Retinal pigment epithelial cell (primary cell): ENCODE data around the gene H2BK1.

Experiments
- DNase-seq: peaks from one replicate; pipeline ENCODE4 v3.0.0-alpha.2; 2010; ENCODE audit warnings: low read depth
- H3K4me3 ChIP-seq: 2 replicates; pipeline ENCODE4 v1.5.1; 2011; ENCODE audit warnings: mild to moderate bottlenecking, low read length, control low read depth, moderate library complexity
- CTCF ChIP-seq: conservative IDR thresholded peaks from 2 replicates; pipeline ENCODE4 v1.5.1; 2011; ENCODE audit warnings: low read depth, low read length, control low read depth, inconsistent platforms

Gene H2BK1

GRCh38 chr7:151210087-151210854, at the start of gene H2BK1:
Gene H2BK1 (minus strand): TSS chr7:151210488. CDS start chr7:151210318, 170 bp downstream.
- DNase-seq: no peak
- no peak for TF ChIP-seq CTCF
- H3K4me3 ChIP-seq: no peak within 1 kb of the TSS

GRCh38 chr7:151257990-151258389, 47.7 kb upstream of the H2BK1 start:
- no peak overlapping the region for H3K4me3 ChIP-seq
- TF ChIP-seq CTCF: no peak
- DNase-seq: no peak

GRCh38 chr7:151256410-151257045, 46.2 kb upstream of the H2BK1 start:
- no peak overlapping the region for H3K4me3 ChIP-seq
- no peak for TF ChIP-seq CTCF
- no peak for DNase-seq

- no peak for TF ChIP-seq CTCF
- H3K4me3 ChIP-seq: no peak overlapping the region
- DNase-seq: no peak
Observed at GRCh38 chr7:151255390-151255789, 45.1 kb upstream of the H2BK1 start.

GRCh38 chr7:151254851-151255250, 44.6 kb upstream of the H2BK1 start:
- DNase-seq: no peak
- no peak for TF ChIP-seq CTCF

GRCh38 chr7:151254316-151254715, 44.0 kb upstream of the H2BK1 start:
- H3K4me3 ChIP-seq: no peak overlapping the region
- TF ChIP-seq CTCF: no peak
- DNase-seq: no peak

More at GRCh38 chr7:151254851-151255250, 44.6 kb upstream of the H2BK1 start:
- no peak overlapping the region for H3K4me3 ChIP-seq
